GM15510 (cell line): ENCODE results near the gene CHST15.

Experiments used
- POLR2A ChIP-seq: IDR thresholded peaks from 3 replicates; pipeline ENCODE4 v1.6.1; 2011; ENCODE audit warnings: borderline replicate concordance; ENCODE audit not compliant: insufficient read length; ENCODE audit errors: extremely low read depth

CHST15 gene

GRCh38 chr10:124094419-124094785 lies 1.0 kb upstream of the CHST15 start:
- TF ChIP-seq POLR2A = no peak

- no peak for TF ChIP-seq POLR2A
Observed at GRCh38 chr10:124092250-124092859, 1.0 kb downstream of the CHST15 start.

GRCh38 chr10:124091646-124092249 lies 1.6 kb downstream of the CHST15 start:
- TF ChIP-seq POLR2A = no peak

DNA sequence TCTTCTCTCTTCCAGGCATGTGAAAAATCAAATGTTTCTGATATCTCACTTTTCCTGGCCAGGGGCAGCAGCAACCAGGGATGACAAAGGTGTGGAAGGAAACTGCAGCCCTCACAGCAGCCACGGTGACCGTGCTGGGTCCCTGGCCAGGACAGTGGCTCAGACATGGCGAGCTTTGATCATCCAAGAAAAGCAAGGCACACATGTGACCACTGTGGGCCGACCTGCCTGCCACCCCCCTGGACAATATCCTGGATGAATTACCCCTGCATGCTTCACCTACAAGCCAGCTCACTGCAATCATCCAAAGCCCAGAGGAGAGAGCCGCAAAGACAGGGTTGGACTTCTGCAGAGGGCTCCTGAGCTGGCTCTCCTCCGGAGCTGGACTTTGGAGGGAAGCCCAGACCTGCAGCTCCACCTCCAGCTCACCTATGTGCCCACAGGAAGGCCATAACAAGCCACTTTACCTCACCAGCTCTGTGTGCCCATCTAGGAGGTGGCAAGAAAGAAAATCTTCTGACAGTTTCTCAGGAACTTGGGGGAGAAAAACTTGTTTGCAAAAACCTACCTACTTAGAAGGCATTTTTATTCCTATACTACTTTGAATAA lies 2.7 kb downstream of the CHST15 start:
- TF ChIP-seq POLR2A = no peak

DNA sequence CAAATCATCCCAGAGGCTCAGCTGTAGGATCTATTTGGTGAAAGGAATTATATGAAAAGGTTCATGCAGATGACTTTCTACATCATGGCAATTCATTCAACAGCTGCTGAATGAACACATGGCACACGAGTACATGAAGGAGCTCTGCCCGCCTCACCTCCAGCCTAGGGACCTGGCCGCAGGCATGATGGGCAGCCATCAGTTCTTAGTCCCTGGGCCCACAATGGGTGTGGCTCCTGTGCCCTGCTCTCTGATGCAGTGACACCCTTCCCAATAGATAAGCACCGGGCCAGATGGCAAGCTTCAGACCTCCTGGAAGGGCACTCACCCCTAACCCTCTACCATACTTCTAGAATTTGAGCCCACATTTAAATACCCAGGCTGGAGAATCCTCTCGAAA lies 3.5 kb downstream of the CHST15 start:
- no peak for TF ChIP-seq POLR2A

GRCh38 chr10:124088915-124089314 lies 4.5 kb downstream of the CHST15 start:
- TF ChIP-seq POLR2A = no peak

- TF ChIP-seq POLR2A = no peak
Observed at GRCh38 chr10:124087672-124088634, 5.4 kb downstream of the CHST15 start.

DNA sequence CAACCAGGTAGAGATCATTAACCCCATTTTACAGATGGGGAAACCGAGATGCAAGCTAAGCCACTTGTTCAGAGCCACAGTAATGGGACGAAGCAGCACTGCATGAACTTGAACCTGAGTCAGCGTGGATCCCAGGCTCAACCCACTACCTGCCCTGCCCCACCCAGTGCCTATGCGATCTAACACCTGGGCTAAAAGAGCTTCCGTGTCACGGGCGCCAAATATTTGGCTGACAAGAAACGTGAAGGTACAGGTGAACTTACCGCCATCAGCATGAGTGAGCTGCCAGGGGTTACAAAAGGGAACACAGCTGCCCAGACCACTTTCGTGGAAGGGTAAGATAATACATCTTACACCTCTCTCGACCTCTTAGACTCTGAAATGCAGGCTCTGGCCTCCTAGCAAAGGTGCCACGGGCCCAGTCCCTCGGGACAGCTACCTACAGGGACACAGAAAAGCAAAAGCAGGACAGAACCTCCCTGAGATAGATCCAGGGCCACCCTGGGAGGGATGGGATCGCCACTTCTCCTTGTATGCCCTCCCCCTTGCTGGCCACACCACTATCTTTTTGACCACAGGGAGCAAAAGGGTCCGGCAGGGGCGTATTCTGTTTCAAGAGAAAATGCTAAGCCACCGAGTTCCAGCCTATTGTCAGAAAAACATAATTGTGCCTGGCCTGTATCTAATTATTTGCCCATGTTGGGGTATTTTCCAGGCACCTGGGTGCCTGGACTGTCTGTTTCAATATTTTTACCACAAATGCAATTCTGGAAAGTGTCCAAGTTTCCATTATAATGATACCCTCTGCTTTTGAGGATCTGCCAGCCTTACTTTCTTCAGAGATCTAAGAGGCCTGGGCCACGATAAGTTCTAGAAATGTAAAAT lies 6.4 kb downstream of the CHST15 start:
- TF ChIP-seq POLR2A = no peak

- no peak for TF ChIP-seq POLR2A
Observed at GRCh38 chr10:124086097-124086710, 7.2 kb downstream of the CHST15 start.

DNA sequence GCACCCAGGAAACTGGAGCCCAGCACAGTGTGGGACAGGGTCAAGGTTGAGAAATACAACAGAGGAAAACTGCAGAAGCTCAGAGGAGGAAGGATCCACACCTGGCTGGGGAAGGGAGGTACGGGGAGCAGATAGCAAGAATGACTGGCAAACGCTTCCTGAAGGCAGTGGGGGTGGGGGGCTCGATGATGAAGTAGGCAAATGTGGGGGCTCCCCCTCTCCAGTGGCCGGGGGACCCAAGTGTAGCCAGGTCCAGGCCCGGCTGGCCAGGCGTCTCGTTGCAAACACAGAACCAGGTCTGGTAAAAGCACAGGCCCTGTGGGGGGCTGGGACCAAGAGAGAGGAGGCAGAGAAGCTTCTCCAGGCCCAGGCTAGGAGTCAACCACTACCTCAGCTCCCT lies 7.7 kb downstream of the CHST15 start:
- TF ChIP-seq POLR2A = no peak

DNA sequence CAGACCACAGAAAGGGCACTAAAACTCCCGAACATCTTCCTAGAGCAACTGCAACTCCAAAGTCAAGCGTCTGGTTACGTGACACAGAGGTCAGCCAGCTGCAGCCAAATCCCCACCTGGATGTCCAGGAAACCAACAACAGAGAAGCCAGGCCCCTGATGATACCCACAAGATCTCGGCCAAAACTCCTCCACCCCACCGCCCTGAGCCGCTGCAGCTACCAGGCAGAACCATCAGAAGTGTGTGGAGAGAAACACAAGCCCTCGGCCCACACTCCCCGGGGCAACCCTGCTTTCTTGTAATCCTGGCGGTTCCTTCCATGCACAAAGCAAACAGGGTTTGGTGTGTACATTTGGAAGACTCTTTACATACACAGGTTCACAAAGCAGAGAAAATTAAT lies 8.7 kb downstream of the CHST15 start:
- TF ChIP-seq POLR2A = no peak

DNA sequence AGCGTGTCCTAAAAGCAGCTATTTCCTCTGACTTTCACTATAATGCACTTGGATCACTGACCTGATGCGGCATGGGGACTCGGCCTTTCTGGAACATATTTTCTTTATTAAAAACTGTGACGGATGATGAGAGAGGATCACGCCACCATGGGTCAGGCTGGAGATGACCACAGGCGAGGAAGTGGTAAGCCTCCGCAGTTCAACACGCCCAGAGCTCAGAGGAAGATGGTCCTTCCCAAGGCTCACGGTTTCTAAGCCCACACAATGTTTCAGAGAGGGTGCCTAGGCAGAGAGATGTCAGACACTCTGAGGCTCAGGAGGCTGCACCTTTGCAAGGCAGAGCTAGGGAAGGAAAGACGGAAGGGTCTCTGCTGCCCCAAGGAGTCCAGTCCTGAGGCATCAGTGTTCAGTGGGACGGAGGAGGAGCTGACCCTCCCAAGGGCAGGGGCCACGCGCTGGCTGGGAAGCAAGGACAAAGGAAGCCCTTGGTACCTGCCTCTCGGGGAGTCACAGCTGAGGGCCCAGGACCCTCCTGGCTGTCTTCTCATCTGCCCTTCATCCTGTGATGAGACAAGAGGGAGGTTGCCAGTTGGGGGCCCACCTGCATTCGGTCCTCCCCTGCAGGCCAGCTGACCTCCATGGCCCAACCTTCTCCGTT lies 9.5 kb downstream of the CHST15 start:
- TF ChIP-seq POLR2A = no peak

DNA sequence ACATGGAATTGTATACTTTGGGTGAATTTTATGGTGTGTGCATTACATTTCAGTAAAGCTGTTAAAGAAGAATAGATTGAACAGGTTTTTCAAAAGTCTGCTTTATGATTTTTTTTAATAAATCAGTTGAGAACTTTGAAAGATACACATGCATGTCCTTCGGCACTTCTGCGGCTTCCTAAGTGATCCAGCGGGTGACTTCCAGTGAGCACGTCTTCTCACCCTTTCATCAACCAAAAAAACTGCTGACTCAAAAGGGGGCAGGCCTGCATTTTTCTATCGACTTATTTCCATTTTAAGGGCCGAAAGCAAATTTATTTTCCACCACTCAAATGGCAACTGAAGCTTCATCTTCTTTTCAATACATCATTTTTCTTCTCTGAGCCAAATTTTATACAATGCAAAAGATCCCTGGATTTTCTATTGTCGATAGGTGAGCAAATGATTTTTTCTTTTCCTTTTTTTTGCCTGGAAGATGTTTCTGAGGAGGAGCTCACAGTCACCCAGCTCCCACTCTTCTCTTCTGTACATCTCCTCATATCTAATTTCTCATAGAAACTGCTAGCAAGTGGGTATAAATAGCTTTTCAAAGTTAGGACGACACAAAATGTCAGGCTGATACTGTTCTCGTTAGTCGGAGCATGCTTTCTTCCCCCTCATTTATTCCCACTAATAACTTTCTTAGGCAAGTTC lies 10.2 kb downstream of the CHST15 start:
- no peak for TF ChIP-seq POLR2A
